Activated T-cell treated with anti-CD3 and anti-CD28 coated beads, Interleukin-2, amount 50 U/mL, for 48 hours (primary cell): ENCODE data around the gene PLA2G2D.

Experiments
- DNase-seq, 2 experiments: peaks; one replicate each; pipeline ENCODE4 v3.0.0-alpha.2; 2020

PLA2G2D gene

DNA sequence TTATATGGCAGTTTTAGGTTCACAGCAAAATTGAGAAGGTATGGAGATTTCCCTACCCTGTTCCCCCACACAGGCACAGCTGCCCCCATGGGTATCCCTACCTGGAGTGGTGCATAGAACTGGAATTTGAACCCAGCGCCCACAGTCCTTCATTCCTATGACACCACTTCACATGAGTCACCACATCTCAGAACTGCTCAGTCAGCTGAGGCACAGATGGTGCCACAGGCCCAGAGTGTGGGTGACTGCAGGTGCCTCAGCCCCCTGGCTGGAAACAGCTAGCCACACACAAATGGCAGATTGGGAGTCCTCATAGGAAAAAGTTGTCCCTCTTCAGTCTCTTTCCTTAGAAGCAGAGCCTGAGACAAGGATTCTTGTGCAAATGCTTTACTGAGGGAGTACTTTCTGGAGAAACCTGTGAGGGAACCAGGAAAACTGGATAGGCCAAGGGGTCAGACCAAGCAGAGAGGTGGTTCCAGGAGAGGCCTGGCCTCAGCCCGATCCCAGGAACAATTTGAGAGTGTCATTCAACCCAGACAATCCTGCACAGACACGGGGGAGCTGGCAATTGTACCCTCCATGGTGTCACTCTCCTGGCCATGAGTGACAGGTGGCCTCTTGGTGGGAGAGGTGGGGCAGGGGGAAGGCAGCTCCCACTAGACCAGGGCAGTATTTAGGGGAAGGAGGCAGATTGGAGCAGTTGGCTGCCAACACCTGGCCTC lies 6.9 kb downstream of the PLA2G2D start:
- no peak for DNase-seq

DNA sequence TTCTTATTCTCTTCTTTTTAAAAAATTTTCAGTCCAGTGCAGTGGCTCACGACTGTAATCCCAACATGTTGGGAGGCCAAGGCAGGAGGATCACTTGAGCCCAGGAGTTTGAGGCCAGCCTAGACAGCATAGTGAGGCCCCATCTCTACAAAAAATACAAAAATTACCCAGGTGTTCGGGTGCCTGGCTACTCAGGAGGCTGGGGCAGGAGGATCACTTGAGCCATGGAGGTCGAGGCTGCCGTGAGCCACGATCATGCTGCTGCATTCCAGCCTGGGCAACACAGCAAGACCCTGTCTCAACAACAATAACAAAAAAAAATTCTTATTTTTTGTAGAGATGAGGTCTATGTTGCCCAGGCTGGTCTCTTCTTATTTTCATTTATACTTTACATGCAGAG lies 7.9 kb downstream of the PLA2G2D start:
- DNase-seq, result no peak

DNA sequence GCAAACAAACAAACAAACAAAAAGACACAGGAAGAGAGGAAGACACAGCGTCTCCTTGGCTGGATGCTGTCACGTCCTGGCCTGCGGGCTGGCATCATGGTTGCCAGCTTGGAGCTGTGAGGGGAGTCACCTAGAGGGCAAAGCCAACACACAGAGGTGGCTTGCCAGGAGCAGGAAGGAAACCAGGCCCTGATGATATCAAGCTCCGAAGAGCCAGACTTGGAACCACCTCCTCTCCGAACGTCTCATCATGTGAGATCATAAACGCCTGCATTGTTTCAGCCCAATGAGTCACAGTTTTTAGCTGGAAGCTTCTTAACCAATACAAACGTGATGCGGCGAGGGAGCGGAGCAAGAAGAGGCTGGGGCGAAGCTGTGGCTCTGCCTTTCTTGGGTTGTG lies 8.7 kb downstream of the PLA2G2D start:
- no peak for DNase-seq

DNA sequence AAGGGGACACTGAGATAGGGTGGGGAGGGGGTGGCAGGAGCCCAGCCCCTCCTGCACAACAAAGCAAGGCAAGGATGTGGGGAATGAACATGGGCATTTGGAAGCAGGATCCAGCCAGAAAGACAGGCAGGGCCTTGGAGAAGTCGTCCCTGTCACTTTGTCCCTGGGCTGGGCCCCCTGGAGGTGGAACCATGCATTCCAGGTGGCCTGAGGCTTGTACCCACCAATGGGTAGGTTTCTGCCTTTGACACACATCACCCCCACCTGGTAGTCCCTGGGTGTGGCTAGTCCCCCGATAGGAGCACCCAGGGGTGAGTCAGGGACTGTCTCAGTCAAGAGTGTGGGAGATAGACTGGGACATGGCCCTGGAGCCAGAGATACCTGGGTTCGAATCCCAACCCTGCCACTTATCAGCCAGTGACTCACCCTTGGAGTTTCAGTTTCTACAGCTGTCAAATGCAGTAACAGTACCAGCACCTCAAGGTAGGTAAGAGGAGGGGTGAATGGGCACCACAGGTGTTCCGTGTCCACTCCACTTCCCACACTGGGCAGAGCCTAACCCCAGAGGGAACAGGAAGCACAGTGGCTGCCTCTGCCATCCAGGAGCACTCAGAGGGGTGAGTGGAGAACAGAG lies 10.0 kb downstream of the PLA2G2D start:
- DNase-seq, result no peak

DNA sequence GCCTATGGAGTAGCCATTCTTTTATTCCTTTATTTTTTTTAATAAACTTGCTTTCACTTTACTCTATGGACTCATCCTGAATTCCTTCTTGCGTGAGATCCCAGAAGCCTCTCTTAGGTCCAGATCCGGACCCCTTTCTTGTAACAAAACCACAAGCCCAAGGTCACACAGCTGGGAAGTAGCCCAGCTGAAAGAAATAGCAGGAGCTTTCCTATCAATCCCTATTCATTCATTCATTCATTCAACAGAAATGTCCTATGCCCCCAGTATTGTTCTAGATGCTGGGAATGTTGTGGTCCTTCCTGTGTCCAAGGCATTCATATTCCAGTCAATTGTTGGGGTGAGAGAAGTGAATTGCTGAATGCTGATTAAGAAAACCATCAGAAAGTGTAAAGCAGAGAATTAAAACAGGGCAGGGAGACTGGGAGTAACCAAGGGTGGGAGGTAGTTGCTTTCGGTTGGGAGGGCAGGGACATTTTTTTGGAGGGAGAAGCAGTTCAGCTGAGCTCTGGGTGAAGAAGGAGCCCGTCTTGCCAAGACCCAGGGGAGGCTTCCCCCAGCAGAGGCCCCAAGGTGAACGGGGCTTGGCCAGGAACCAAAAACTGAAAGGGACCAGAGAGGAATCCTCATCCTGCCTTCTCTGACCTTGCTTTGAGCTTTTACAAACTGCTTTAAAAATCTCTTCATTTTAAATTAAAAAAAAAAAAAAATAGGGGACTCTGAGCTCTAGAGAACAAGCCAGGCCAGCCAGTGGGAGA lies 10.8 kb downstream of the PLA2G2D start:
- no peak for DNase-seq

DNA sequence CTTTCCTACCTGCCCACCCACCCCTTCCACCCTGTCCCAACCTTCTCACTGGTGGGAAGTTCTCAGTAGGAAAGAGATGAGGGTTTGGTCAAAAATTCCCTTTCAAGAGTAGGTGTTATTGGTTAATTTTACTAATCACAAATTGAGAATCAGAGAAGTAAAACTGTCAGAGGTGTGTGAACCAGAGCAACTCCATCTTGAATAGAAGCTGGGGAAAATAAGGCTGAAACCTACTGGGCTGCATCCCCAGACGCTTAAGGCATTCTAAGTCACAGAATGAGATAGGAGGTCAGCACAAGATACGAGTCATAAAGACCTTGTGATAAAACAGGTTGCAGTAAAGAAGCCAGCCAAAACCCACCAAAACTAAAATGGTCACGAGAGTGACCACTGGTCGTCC lies 11.5 kb downstream of the PLA2G2D start:
- DNase-seq, result no peak

DNA sequence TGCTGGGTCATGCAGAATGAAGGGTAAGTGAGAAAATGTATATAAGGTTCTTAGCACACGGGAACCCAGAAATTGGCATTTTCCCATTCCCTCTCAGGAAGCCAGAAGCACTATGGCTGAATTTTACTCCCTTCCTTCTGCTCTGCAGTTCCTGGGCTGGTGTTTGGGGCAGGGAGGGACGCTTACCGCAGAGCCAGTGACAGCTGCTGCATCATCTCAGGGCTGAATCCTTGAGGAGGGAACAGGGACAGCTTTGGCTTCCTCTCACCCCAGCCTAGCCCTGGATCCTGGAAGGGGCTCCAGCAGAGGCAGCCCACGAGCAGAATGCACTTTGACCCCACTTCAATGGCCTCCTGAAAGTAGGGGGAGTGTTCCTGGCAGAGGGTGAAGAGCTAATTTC lies 12.0 kb downstream of the PLA2G2D start:
- no peak for DNase-seq

DNA sequence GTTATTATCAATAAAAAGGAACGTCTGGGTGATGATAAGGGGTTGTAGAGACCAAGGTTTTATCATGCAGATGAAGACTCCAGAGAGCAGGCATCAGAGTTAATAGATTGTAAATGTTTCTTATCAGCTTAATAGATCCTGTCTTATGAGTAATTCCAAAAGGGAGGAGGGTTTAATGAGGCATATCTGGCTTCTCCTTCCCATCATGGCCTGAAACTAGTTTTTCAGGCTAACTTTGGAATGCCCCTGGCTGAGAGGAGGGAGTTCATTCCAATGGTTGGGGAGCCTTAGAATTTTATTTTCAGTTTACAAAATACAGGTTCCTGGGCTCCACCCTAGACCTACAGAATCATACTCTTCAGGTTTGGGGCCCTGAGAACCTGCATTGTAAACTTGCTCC lies 13.5 kb downstream of the PLA2G2D start:
- DNase-seq, result no peak

DNA sequence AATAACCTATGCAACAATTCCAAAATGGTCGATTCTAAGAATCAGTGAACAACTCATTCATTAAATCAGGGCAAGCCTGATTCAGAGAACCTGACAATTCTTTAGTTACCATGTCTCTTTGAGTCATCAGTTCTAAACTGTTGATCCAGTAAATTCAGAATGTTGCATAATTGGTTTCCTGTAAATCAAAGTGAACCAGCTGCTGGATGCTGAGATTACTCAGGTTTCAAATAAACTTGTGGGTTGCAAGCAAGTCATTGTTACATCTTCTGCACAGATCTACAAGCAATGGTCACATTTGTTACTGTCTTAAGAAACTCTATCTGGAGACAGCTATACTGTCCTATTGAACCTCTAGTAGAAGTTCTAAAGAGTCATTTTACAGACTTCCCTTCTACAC lies 16.5 kb downstream of the PLA2G2D start:
- no peak for DNase-seq

DNA sequence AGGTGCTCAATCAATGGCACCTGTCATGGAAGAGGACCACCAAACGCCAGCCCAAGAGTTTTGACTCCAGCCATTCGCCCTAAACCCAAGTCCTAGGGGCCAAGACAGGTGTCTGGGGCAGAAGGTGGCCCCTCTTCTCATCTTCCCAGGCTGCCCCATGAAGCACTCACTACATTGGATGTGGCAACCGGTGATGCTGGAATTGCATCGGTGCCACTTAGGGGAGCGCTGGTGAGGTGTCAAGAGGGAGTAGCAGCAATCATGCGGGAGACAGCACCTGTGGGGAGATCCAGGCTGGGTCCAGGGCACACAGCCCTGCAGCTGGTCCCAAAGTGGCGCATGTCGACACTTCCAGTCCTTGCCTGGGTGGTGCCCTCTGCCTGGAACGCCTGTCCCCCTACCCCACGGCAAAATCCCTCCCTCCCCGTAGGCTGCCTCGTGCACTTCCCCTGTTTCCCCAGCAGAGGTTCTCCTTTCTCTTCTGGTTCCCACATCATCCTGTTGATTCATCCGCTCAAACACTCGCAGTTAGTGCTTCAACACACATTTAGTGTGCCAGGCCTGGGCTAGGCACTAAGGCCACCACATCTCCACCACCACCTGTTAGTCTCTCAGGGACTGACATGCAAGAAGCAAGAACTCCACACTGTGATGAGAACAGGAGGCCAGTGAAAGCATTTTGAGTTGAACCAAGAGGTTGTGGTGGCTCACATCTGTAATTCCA lies 18.5 kb downstream of the PLA2G2D start:
- peak; percentile 46 to 56 for DNase-seq

DNA sequence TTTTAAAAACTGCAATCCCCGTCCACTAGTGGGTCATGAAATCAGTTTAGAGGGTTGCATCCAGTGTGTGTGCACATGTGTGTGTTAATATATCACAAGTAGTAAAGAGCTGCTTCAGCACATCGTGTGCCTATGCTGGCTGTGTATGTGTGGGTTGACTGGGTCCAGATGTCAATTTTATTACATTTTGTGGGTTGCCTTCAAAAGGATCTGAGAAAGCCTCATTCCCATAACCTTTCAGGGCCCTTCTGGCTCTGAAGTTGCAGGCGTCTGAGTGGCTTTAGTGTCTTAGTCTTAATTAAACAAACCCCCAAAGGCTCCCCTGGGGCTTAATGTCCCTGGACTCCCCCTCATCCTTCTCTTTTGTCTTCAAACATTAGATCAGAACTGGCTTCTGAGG lies 19.8 kb downstream of the PLA2G2D start:
- DNase-seq, result no peak

DNA sequence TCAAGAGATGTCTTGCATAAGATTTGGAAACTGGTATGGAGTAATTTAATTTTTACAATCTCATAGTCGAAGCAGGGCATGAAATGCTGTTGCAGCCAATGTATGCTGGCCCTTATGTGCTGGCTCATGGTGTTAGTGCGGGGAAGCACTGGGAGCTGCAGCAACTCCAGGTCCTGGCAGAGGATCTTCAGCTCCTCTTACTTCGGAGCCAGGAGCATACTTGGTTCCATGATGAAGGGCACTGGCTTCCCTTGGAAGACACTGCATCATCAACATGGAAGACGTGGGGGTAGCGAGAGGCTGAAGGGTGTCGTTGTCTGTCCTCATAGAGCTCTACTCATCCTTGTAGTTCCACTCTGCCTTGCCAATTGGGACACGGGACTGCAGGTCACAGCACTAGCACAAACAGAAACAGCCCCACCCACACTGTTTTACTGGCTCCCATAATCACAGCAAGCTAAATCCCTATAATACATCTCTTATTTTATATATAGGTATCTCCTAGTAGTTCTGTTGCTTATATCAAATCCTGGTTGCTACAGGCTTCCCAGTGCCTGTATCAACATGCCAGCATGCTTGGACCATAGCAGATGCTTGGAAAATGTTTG lies 22.4 kb downstream of the PLA2G2D start:
- no peak for DNase-seq

DNA sequence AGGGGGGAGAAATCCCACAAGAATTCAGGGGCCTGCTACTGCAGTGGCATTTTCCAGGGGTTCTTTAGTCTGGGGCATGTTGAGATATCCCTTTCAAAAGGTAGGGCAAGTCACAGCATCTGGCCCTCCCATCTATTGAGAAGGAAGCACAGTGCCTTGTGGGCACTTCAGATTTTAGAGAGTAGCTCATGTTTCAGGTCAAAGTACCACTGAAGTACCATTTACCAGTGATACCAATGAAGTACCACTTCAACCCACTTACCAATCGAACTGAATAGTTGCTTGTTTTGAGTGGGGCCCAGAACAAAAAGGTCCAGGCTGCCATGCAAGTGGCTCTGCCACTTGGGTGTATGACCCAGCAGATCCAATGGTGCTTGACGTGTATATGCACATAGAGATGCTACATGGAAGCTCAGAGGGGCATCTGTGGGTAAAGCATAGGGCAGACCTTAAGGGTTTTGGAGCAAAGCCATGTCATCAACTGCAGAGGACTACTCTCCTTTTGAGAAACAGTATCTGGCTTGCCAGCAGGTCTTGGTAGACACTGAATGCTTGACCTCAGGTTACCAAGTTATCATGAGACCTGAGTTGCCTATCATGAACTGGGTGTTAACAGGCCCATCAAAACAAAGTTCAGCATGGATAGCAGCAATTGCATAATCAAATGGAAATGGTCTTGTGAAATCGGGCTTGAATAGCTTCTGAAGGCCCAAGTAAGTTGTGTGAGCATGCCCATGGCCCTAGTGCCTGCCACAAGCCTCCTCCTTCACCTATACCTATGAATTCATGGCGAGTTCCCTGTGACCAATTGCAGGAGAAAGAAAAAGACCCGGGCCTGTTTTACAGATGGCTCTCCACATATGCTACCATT lies 23.5 kb downstream of the PLA2G2D start:
- no peak for DNase-seq

DNA sequence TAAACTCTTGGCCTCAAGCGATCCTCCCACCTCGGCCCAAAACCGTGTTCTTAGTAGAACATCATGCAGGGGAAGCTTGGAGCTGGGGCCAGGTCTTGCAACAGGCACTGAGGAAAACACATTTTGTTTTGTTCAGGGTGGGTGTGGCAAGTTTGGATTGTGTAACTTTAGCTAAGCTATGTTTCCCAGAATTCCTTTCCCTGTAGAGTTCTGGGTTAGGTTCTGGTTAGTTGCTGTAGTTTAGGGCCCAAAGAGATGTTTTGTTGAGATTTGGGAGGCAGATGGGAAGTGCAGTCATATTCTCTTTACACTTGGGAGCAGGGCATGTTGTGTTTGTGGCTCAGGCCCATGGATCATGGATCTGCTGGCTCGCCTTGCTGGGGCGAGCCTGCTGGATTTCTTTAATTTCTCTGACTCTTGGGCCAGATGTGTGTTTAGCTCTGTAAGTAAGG lies 25.4 kb downstream of the PLA2G2D start:
- no peak for DNase-seq

DNA sequence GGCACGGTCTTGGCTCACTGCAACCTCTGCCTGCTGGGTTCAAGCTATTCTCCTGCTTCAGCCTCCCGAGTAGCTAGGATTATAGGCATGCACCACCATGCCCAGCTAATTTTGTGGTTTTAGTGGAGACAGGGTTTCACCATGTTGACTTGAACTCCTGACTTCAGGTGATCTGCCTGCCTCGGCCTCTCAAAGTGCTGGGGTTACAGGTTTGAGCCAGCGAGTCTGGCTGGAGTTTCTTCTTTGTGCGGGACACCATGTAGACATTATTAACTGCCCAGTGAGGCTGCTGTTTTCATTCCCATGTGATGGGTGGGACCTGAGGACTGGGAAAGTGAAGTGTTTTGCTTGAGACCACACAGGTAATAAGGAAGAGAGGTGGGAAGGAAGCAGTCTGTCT lies 26.0 kb downstream of the PLA2G2D start:
- DNase-seq, result no peak

DNA sequence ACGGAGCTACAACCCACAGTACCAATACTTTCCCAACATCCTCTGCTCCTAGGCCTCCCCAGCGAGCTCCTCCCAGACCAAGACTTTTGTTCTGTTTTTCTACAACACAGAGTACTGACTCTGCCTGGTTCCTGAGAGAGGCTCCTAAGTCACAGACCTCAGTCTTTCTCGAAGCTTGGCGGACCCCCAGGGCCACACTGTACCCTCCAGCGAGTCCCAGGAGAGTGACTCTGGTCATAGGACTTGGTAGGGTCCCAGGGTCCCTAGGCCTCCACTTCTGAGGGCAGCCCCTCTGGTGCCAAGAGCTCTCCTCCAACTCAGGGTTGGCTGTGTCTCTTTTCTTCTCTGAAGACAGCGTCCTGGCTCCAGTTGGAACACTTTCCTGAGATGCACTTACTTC lies 28.7 kb downstream of the PLA2G2D start:
- DNase-seq, result no peak

DNA sequence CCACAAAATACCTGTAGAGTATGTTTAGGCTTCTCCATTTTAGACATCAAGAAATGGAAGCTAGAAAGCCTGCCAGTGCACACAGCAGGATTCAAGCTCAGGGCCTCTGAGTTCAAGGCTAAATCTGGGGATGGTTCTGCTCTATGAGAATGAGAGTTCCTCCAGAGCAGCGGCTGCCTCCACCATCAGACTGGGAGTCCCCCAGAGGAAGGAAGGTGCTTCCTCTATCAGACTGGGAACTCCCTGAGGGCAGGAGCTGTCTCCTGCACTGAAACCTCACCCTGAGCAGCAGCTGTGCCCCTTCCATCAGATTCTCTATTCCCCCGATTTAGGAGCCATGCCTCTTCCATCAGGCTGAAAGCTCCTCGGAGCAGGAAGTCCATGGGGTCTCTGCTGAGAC lies 29.2 kb downstream of the PLA2G2D start:
- DNase-seq, result no peak

DNA sequence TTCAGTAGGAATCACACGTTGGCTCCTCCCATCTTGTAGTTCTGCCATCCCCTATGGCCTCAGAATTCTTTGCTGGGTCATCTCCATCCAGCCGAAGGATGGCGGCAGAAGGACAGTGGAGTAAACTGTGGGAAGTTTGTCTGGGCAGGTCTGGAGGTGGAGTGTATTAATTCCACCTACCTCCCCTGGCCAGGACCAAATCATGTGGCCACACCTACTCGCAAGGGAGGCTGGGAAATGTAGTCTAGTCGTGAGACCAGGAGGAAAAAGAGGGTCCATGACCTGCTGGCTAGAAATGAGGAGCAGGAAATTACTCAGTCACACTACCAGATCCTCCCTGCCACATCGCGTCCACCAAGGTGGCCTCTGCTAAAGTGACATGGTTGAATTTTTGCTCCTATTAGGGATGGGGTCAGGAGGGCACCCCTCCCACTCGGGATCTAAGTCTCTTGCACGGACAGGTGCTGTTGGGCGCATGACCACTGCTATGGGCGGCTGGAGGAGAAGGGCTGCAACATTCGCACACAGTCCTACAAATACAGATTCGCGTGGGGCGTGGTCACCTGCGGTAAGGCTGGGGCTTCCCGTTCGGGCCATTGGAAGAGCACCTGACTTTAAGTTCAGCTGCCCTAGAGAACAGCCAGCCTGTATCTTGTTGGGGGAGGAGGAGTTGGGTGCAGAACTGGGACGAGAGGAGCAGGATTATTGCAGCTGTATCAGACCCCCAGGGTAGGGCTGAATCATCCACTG lies 29.8 kb downstream of the PLA2G2D start:
- DNase-seq, result no peak

DNA sequence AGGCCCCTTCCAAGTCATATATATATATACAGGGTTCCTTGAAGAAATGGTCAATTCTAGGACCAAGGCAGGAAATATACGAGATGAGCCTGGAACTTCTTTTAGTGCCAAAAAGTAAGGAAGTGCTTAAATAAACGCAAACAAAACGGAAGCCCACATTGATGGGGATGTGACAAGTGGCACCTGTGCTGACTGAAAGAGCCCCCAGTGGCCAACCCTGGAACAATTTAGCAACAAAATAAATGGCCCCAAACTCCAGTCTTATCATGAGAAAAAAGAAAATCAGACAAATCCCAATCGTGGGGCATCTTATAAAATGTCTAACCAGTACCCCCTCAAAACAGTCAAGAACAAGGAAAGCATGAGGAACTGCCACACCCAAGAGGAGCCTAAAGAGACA lies 31.7 kb downstream of the PLA2G2D start:
- DNase-seq, result no peak

DNA sequence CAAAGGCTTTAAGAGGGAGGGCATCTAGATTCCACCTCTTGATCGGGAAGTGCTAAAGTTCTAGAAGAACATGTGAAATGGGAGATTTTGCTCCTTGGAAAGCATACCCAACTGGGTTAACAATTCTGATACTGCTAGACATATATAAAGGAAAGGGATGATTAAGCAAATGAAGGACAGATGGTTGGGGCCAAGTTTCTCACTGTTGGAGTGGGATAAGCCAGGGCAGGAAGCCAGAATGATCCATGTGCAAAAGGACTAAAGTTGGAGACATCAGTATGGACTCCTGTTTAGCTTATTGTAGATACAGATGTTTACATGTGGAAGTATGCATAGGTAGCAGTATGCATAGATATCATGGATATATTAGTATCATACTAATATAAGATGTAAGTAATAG lies 32.5 kb downstream of the PLA2G2D start:
- DNase-seq, result no peak
